Stimulated activated CD8-positive, alpha-beta memory T cell treated with anti-CD3 and anti-CD28 coated beads, Interleukin-7, amount 100 ng/mL, for 4 hours (primary cell): ENCODE data around the gene APIP.

Experiments used
- DNase-seq, 2 donors: peaks; one replicate each; pipeline ENCODE4 v3.0.0-alpha.2; 2020; ENCODE audit warnings: low read depth in 2 of 2

Gene APIP

GRCh38 chr11:34840736-34841386 lies 75.3 kb downstream of the APIP start:
- DNase-seq, result no peak

GRCh38 chr11:34839969-34840368 lies 76.2 kb downstream of the APIP start:
- no peak for DNase-seq

- no peak for DNase-seq
These were observed 79.0 kb downstream of the APIP start for GRCh38 chr11:34836958-34837856.

- DNase-seq, result no peak
These were observed 82.6 kb downstream of the APIP start for GRCh38 chr11:34833602-34834001.
